H9 (cell line): Measurements from ENCODE around the gene CSRP1. TPM values are rescaled to one million over a fixed set of nuclear protein-coding genes. Genes with fewer than 3 reads are reported as not detected.
A peak's percentile ranks its signal among the peaks of the same experiment; 100 is the strongest.

Experiments
- DNase-seq: peaks from one replicate; pipeline ENCODE4 v3.0.0-alpha.2; 2017
- H2AFZ ChIP-seq: one replicate; pipeline ENCODE4 v1.6.1; 2013; ENCODE audit warnings: mild to moderate bottlenecking, low read length, control low read depth, moderate library complexity
- H2AK5ac ChIP-seq: 2 replicates; pipeline ENCODE4 v1.6.1; 2013; ENCODE audit warnings: low read length, control low read depth, mixed read lengths; ENCODE audit not compliant: insufficient read length
- H2BK120ac ChIP-seq: one replicate; pipeline ENCODE4 v1.6.1; 2013; ENCODE audit warnings: low read depth, mild to moderate bottlenecking, low read length, control low read depth, inconsistent platforms; ENCODE audit not compliant: poor library complexity, severe bottlenecking
- H2BK12ac ChIP-seq: 2 replicates; pipeline ENCODE4 v1.6.1; 2013; ENCODE audit warnings: low read length, control low read depth, mixed read lengths, low read depth; ENCODE audit not compliant: insufficient read length
- H2BK15ac ChIP-seq: 2 replicates; pipeline ENCODE4 v1.6.1; 2013; ENCODE audit warnings: low read depth, low read length, control low read depth
- H2BK20ac ChIP-seq: one replicate; pipeline ENCODE4 v1.6.1; 2013; ENCODE audit warnings: low read depth, mild to moderate bottlenecking, low read length, control low read depth, inconsistent platforms; ENCODE audit not compliant: poor library complexity, severe bottlenecking
- H2BK5ac ChIP-seq: 2 replicates; pipeline ENCODE4 v1.6.1; 2013; ENCODE audit warnings: low read length, control low read depth, mixed read lengths; ENCODE audit not compliant: insufficient read length
- H3K14ac ChIP-seq: 2 replicates; pipeline ENCODE4 v1.6.1; 2013; ENCODE audit warnings: low read length, control low read depth; ENCODE audit not compliant: insufficient read depth
- H3K18ac ChIP-seq: 2 replicates; pipeline ENCODE4 v1.6.1; 2013; ENCODE audit warnings: low read depth, mild to moderate bottlenecking, mixed read lengths, low read length, control low read depth; ENCODE audit not compliant: insufficient read length
- H3K23ac ChIP-seq: 2 replicates; pipeline ENCODE4 v1.6.1; 2013; ENCODE audit warnings: low read length, control low read depth, mixed read lengths, low read depth; ENCODE audit not compliant: insufficient read length
- H3K23me2 ChIP-seq: 2 replicates; pipeline ENCODE4 v1.6.1; 2013; ENCODE audit warnings: low read depth, mild to moderate bottlenecking, mixed read lengths, low read length, control low read depth; ENCODE audit not compliant: insufficient read length, poor library complexity, severe bottlenecking
- H3K27ac ChIP-seq: 2 replicates; pipeline ENCODE4 v1.5.1; 2013; ENCODE audit warnings: low read length, control low read depth, mixed read lengths, low read depth; ENCODE audit not compliant: insufficient read length
- H3K27me3 ChIP-seq: 2 replicates; pipeline ENCODE4 v1.6.1; 2013; ENCODE audit warnings: low read length, control low read depth, inconsistent platforms; ENCODE audit not compliant: insufficient read depth
- H3K4ac ChIP-seq: 2 replicates; pipeline ENCODE4 v1.6.1; 2013; ENCODE audit warnings: low read depth, mild to moderate bottlenecking, control low read depth, inconsistent platforms, low read length, moderate library complexity
- H3K4me1 ChIP-seq: 2 replicates; pipeline ENCODE4 v1.6.1; 2013; ENCODE audit warnings: low read length, control low read depth, inconsistent platforms; ENCODE audit not compliant: insufficient read depth
- H3K4me2 ChIP-seq: 2 replicates; pipeline ENCODE4 v1.6.1; 2013; ENCODE audit warnings: low read length, control low read depth, mixed read lengths; ENCODE audit not compliant: insufficient read length, insufficient read depth
- H3K56ac ChIP-seq: 2 replicates; pipeline ENCODE4 v1.6.1; 2013; ENCODE audit warnings: low read depth, mild to moderate bottlenecking, mixed read lengths, low read length, control low read depth; ENCODE audit not compliant: insufficient read length
- H3K79me1 ChIP-seq: 2 replicates; pipeline ENCODE4 v1.6.1; 2013; ENCODE audit warnings: low read depth, mild to moderate bottlenecking, moderate library complexity, low read length, control low read depth, inconsistent platforms; ENCODE audit not compliant: insufficient read depth, poor library complexity, severe bottlenecking
- H3K79me2 ChIP-seq: 2 replicates; pipeline ENCODE4 v1.6.1; 2013; ENCODE audit warnings: low read length, control low read depth, inconsistent platforms; ENCODE audit not compliant: insufficient read depth
- H3K9ac ChIP-seq: 2 replicates; pipeline ENCODE4 v1.6.1; 2013; ENCODE audit warnings: low read length, control low read depth, mixed read lengths; ENCODE audit not compliant: insufficient read length; ENCODE audit errors: extremely low read depth
- H3K9me3 ChIP-seq: one replicate; pipeline ENCODE4 v1.6.1; 2013; ENCODE audit warnings: low read depth, low read length, inconsistent platforms; ENCODE audit not compliant: control insufficient read depth
- H3T11ph ChIP-seq: one replicate; pipeline ENCODE4 v1.6.1; 2013; ENCODE audit warnings: mild to moderate bottlenecking, low read length, control low read depth, inconsistent platforms
- H4K20me1 ChIP-seq: one replicate; pipeline ENCODE4 v1.6.1; 2013; ENCODE audit not compliant: control insufficient read depth, insufficient read length, insufficient read depth
- H4K5ac ChIP-seq: 2 replicates; pipeline ENCODE4 v1.6.1; 2013; ENCODE audit warnings: low read depth, mild to moderate bottlenecking, mixed read lengths, low read length, control low read depth; ENCODE audit not compliant: insufficient read length
- H4K8ac ChIP-seq: replicated peaks from 2 replicates; pipeline ENCODE4 v1.6.1; 2013; ENCODE audit warnings: low read length, control low read depth, mixed read lengths, low read depth; ENCODE audit not compliant: insufficient read length
- H4K91ac ChIP-seq: 2 replicates; pipeline ENCODE4 v1.6.1; 2013; ENCODE audit warnings: low read depth, mild to moderate bottlenecking, moderate library complexity, mixed read lengths, low read length, control low read depth; ENCODE audit not compliant: insufficient read length
- H3K27ac Mint-ChIP-seq, 3 experiments: 2 replicates in 2 of 3; 3 replicates in 1 of 3; pipeline ENCODE4 v1.8.0; 2020 to 2021; ENCODE audit warnings: mixed read lengths in 3 of 3, mild to moderate bottlenecking in 1 of 3, moderate library complexity in 1 of 3
- H3K27me3 Mint-ChIP-seq: 2 replicates; pipeline ENCODE4 v1.8.0; 2021; ENCODE audit warnings: low read depth, mild to moderate bottlenecking, moderate library complexity, mixed read lengths
- H3K36me3 Mint-ChIP-seq, 3 experiments: 2 replicates in 2 of 3; 3 replicates in 1 of 3; pipeline ENCODE4 v1.8.0; 2020 to 2021; ENCODE audit warnings: low read depth in 3 of 3, mixed read lengths in 3 of 3; ENCODE audit not compliant: insufficient read depth in 1 of 3
- H3K4me1 Mint-ChIP-seq, 2 experiments: 2 replicates each; pipeline ENCODE4 v1.8.0; 2020; ENCODE audit warnings: mixed read lengths in 2 of 2
- H3K4me3 Mint-ChIP-seq, 2 experiments: 2 replicates in 1 of 2; 3 replicates in 1 of 2; pipeline ENCODE4 v1.8.0; 2020 to 2021; ENCODE audit warnings: mild to moderate bottlenecking in 2 of 2, mixed read lengths in 2 of 2, moderate library complexity in 1 of 2
- H3K9me3 Mint-ChIP-seq, 2 experiments: 2 replicates in 1 of 2; 3 replicates in 1 of 2; pipeline ENCODE4 v1.8.0; 2020; ENCODE audit warnings: mild to moderate bottlenecking in 2 of 2, mixed read lengths in 2 of 2, moderate library complexity in 1 of 2
- CTCF ChIP-seq: fragments of 200-600 bp; sonication (generic); conservative IDR thresholded peaks from 3 replicates; pipeline ENCODE4 v1.8.0; 2021; ENCODE audit warnings: antibody characterized with exemption, mild to moderate bottlenecking
- WGBS: extraction: QIAGEN DNeasy Blood & Tissue Kit; methylation state at CpG from one replicate; pipeline ENCODE4 v1.1.7; 2013; ENCODE audit warnings: missing lambda C conversion rate, low lambda C conversion rate, mixed read lengths; ENCODE audit not compliant: insufficient read length; ENCODE audit errors: extremely low coverage; 5-methylcytosine and 5-hydroxymethylcytosine counted together
- total RNA-seq: library from RNA; stranded (reverse); gene quantifications from 2 replicates; pipeline ENCODE4 v1.2.1, GENCODE V29; 2021

CSRP1 gene
- total RNA-seq, 1 experiment from 2014 or later, result 0.44 TPM

- H2BK20ac ChIP-seq, result no peak overlapping the region
- WGBS, result no CpG with 5 or more reads among the region's 3 CpGs
- no peak overlapping the region for H3K27ac ChIP-seq
- H2BK15ac ChIP-seq, result no peak overlapping the region
- H3K27me3 ChIP-seq, result no peaks in the 10 kb centered on the region; the same call in 1 of the 2 replicates
- DNase-seq, result no peak
- Mint-ChIP-seq H3K9me3 (no peaks in the 10 kb centered on the region), H3K27me3 (peaks cover 2% of the 10 kb centered on the region), H3K4me3 (no peak overlapping the region), H3K27ac (0 out of 7 replicates have a peak overlapping the region, but pooled peaks of 1 of the 3 experiments have one; percentile 20), H3K4me1 (peaks cover 41 to 58% of the 10 kb centered on the region in 2 experiments), H3K36me3 (no peaks in the 10 kb centered on the region)
- no peak overlapping the region for H3K4me2 ChIP-seq
- peaks cover 8% of the 10 kb centered on the region for H3K4me1 ChIP-seq
- H3K56ac ChIP-seq, result no peak overlapping the region
- H2AK5ac ChIP-seq, result no peak overlapping the region
- H3T11ph ChIP-seq, result no peak overlapping the region
- H2BK120ac ChIP-seq, result no peak overlapping the region
- TF ChIP-seq CTCF, result no peak
- H3K79me2 ChIP-seq, result no peaks in the 10 kb centered on the region
- H3K14ac ChIP-seq, result peak overlapping the region; percentile 44; the same call in 1 of the 2 replicates
- H2AFZ ChIP-seq, result no peak overlapping the region
- H4K5ac ChIP-seq, result no peak overlapping the region
- H3K4ac ChIP-seq, result no peak overlapping the region
- no peak overlapping the region for H2BK12ac ChIP-seq
- no peak overlapping the region for H3K9ac ChIP-seq
- no peak overlapping the region for H4K8ac ChIP-seq
- peaks cover 8% of the 10 kb centered on the region for H3K23me2 ChIP-seq
- peak overlapping the region; percentile 74 for H3K18ac ChIP-seq
- H3K23ac ChIP-seq, result no peak overlapping the region
- no peak overlapping the region for H2BK5ac ChIP-seq
- H3K79me1 ChIP-seq, result no peaks in the 10 kb centered on the region
- no peaks in the 10 kb centered on the region for H4K20me1 ChIP-seq
- no peak overlapping the region for H4K91ac ChIP-seq
- no peaks in the 10 kb centered on the region for H3K9me3 ChIP-seq
These were observed 4.4 kb downstream of the CSRP1 start for GRCh38 chr1:201502511-201502857.
